HG03571 (cell line): Measurements from ENCODE around the gene RNF169.

Experiments
- ATAC-seq: cut with Tn5 transposase; IDR thresholded peaks from one replicate; pipeline ENCODE4 v1.9.1; 2021; ENCODE audit not compliant: unreplicated experiment

RNF169 gene, protein sequence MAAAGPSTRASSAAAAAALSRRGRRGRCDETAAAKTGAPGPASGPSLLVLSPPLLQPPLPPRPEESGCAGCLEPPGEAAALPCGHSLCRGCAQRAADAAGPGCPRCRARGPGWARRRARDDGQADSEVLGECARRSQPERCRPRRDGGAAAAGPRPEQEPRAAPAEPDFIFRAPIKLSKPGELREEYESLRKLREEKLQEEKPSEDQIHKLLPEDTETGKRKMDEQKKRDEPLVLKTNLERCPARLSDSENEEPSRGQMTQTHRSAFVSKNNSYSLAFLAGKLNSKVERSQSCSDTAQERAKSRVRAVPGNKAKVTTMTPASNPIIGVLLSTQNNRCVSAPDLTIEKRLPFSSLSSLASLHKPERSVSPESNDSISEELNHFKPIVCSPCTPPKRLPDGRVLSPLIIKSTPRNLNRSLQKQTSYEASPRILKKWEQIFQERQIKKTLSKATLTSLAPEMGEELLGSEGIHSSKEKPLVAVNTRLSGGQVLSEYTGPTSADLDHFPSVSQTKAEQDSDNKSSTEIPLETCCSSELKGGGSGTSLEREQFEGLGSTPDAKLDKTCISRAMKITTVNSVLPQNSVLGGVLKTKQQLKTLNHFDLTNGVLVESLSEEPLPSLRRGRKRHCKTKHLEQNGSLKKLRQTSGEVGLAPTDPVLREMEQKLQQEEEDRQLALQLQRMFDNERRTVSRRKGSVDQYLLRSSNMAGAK

DNA sequence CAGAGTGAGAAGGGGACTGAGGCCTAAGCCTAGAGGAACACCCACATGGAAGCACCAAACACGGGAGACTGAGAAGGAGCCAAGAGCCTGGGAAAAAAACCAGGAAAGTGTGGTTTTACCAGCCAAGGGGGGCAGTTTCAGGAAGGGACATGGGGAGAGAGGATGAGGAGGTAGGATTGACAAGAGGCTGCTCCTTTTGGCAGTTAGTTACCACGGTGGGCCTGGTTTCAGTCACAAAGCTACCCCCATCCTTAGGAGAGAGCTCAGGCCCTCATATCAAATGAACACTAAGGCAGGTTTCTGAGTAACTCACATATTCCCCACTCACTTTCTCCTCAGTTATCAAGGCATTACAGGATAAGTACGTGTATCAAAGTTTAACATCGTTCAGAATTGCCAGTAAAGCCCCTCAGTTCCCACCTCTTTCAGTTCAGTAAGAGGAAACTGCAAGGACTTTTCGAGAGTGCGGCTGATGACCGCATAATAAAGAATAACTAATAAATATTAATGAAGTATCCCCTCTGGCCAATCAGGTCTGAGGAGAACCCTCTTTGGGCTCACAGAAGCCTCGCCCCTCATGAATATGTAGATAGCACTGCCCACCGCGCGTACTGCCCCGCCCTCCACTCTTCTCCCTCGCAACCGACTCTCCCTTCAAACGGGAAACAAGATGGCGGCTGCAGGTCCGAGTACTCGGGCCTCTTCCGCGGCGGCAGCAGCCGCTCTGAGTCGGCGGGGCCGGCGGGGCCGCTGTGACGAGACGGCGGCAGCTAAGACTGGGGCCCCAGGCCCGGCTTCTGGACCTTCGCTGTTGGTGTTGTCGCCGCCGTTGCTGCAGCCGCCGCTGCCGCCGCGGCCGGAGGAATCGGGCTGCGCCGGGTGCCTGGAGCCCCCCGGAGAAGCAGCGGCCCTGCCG lies at the start of gene RNF169:
Gene RNF169, plus strand, starts transcription at position 639 of the 916 bp plus-strand sequence. Its CDS starts 32 bp downstream, at position 671.
- peak; percentile 93 for ATAC-seq

DNA sequence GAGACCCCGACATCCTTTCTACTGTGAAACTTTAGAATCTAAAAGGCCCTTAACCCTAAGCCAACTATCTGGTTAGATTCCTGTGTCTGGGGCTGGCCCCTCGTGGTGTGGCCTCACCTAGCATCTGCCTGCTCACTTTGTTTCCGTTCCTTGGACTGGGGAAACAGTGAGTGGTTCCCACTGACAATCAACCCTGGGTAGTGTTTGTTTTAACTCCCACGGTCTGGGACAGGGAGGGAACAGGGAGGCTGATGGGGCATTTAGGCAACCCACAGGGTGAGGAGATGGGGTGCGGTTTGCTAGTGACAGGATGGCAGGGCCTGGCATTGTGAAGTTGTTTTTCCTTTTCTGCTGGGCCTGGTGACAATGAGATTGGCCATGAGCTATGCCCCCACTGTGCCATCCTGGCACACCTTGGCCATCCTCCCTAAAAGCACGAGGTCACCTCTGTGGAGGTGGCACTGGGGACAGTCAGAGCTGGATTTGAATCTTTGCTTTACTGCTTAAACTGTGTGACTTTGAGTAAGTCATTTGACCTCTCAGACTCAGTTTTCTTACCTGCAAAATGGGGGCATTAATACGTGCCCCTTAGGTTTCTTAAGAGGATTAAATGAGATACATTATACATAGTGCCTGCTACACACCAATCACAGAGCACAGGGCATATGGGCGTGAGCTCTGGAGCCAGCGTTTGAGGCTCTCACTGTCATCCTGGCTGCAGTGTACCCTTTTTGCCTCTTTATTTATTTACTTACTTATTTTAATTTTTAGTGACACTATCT lies 48.8 kb upstream of the RNF169 start:
- ATAC-seq = no peak

DNA sequence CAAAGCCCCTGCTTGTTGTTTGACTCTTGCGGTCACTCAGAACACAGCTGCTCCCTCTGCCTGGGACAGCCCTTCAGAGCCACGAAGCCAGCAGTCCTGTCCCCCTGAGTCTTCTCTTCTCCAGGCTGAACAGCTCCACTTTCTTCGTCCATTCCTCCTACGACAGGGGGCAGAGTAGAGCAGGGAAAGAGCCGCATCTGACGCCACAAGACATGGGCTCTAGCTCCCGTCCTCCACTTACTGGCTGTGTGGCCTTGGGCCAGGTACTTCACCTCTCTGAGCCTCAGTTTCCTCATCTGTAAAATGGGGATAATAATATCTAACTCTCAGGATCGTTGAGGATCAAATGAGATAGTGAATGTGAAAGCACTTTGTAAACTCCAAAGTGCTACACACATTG lies 47.3 kb upstream of the RNF169 start:
- no peak for ATAC-seq

DNA sequence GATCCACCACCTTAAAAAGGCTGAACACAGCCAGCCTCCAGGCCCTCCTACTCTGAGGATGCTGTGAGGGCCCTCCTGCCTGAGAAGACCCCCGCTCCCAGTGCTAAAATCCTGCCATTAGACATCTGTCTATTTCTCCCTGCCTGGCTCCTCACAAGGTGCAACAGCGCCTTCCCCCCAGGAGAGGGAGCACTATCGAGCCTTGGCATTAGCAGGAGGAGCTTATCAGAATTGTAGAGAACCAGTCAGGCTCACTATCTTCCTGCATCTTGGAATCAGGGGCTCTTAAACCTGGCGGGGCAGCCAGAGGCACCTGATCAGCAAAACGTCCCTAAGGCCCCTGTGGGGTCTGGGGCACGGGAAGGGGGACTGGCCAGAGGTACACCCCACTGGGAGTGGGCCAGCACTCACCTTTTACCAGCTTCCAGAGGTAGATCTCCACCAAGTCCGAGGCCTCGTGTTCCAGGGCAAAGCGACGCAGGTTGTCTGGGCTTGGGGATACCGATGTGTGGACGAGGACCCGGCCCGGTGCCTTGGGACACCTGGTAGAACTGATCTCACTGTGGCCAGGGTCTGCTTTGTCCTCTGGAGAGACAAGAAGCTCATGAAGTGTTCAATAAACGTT lies 46.2 kb upstream of the RNF169 start:
- no peak for ATAC-seq

DNA sequence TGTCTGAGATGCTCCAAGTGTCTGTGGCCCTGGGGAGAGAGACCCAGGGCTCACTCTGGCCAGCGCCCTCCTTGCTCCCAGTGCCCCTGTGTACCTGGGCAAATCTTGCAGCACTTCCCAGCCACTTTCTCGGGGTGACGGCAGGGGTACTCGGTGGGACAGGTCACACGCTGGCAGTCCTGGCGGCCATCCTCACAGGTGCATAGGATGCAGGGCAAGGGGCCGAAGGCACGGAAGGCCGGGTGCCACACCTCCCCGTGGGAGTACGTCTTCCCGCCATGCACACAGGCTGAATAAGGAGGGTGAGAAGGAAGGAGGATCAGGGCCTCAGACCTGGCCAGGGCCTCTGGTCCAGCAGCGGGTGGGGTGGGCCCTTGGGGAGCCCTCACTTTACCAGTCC lies 45.4 kb upstream of the RNF169 start:
- no peak for ATAC-seq

DNA sequence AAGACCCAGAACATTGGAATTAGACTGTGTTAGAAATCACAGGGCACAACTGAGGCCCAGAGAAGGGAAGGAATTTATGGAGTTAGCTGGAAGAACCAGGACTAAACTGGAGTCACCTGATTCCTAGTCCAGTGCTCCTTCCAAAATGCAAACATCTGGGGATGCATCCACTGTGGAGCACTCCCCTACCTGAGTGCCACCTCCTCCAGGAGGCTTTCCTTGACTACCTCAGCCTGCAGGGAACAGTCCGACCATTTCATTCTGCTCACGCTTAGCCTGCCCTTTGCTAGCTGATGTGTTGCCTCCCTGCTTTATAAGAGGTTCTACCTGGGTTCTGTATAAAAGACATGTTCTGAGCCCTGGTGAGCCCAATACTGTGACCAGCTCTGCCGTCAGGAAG lies 41.5 kb upstream of the RNF169 start:
- no peak for ATAC-seq

DNA sequence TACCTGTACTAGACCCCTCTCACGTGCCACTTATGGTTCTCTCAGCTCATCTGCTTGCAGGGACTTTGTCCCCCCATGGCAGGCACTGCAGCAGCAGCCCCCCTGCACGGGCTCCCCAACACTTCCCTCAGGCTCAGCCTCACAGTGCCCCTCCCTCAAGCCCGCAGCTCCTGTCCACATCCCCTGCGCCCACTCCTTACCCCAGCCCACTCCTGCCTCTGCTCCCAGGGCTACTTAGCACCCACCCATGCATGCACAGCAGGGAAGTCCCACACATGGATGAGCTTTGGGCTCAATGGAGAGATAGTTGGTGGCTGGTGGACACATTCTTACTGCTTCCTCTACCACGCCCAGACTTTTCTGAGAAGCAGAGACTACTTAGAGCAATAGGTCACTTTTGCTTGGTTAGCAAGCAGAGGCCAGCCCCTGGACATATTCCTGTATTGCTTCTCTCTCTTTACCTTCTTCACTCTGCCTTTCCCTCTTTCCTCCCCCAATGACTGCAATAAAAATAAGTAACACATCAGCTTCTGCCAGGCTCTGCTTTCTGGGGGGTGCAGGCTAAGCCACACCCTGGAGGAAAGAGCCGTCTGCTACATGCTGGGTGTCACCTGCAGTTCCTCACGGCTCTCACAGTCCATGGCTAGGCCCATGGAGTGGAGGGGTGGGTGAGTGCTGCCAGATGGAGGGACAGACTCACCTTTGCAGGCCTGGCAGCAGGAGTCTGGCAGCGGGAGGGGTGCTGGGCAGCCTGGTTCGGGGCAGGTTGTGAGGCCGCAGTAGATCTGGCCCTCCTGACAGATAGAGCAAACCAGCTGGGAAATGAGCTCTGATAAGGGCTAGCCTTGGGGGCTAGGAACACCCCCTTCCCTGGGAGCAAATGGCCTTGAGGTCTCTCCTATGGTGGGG lies 40.8 kb upstream of the RNF169 start:
- no peak for ATAC-seq

DNA sequence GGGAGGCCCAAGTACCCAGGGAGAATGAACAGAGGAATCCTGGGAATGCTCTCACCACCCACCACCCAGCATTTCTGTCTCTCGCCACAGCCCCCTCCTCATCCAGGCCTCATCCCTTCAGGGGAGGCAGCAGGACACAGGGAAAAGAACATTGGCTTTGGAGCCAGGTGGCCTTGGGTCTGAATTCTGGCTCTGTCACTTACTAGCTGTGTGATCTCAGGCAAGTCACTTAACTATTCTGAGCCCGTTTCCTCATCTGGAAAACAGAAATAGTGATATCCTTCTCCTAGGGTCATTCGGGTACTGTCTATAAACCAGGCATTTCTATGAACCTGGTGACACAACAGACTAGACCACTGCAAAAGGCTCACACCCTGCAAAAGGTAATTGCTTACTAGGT lies 39.5 kb upstream of the RNF169 start:
- no peak for ATAC-seq

DNA sequence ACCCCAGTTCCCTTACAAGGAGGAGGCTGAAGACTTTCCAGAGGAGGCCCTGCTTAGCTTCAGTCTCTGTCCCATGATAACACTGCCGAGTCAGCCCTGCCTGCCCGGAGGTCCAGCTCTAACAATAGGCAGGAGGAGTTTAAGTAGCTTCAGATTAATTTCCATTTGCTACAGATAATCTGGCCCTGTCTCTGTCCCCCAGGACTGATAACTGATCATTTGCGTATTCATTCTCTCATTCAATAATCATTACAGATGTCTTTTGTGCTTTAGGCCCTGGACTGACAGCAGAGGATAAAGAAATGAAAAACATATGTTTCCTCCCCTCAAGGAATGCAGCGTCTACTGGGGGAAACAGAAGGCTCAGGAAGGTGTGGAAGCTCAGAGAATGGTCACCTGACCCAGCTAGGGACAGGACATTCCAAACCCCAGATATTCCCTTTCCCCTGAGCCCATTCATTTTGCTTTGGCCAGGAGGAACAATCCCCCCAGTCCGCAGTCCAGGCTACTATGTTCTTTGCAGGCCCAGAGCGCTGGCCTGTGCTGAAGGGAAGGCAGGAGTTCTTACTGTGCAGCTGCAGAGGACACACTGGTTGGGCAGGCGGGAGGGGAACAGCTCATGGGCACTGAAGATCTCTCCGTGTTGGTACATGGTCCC lies 38.2 kb upstream of the RNF169 start:
- ATAC-seq = no peak

DNA sequence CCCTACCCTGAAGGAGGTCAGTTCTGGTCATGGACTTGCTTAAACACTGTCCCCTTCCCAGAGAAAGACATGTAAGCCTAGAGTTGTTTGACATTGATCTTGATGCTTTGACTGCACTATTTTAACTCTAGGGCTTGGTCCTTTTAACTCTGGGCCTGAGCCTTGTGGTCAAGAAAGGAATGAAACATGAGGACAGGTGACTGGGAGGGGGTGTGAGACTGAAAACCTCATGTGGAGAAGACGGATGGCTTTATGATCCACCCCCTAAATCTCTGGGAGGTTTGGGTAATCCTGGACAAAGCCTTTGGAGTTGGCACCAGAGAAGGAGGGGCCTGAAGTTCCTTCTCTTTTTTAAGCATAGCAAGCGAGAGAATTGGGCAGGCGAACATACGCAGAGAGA lies 35.0 kb upstream of the RNF169 start:
- ATAC-seq = no peak

DNA sequence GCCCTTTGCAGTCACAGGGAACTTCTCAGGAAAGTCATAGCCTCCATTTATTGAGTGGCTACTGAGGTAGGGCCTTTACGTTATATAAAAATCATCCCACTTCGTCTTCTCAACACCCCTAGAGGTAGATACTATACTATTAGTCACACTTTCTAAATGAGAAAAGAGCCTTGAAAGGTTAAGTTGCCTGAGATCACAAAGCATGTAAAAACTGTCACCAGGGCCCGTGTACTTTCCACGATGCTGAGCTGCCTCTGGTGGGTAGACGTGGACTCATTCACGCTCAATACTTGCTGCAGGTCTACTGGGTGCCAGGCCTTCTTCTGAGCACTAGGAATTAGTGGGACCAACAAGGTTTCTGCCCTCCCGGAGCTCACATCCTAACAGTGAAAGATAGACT lies 33.7 kb upstream of the RNF169 start:
- no peak for ATAC-seq

DNA sequence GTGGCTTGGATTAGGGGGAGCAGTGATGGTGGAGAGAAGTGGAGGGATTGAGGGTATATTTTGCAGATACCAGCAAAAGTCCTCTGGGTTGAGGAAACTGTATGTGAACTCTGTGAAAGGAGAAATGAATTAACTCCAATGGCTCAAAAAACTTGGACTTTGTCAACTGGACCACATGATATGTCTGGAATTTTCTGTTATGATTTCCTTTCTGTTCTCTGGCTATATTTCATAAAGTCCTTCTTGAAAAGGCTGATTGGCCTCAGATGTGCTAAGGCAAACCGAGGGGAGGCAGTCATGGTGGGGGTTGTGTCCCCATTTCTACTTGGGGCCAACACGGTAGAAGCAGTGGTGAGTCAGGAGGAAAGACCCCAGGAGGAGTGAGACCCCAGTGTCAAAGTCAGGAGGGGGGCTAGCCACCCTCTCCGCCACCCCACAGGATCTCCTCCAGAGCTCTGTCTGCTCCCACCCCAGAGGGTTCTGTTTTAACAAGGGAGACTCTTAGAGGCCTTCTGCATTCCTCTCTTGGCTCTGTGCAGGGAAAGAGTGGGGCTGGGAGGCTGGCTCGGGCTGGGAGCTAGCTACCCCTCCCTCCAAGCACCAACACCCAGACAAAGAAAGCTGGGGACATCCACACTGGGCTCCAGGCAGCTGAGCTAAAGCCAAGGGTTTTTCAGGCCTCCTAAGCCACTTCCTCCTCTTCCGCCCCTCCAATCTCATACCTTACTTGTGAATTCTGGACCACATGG lies 31.3 kb upstream of the RNF169 start:
- no peak for ATAC-seq

DNA sequence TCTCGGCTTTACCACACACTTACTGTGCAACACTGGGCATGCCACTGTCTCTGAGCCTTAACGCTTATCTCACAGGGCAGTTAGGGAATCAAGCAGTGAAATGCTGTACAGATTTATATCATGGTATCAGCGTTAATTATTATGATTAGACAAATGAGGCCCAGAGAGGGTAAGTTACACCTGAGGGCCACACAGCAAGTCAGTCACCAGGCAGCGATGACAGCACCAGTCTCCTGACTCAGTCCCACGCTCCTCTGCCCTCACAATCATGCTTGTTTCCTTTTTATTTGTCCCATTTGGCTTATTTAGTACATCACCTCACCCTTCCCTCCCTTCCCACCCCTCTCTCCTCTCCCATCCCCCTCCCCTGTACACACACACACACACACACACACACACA lies 29.6 kb upstream of the RNF169 start:
- ATAC-seq = no peak

DNA sequence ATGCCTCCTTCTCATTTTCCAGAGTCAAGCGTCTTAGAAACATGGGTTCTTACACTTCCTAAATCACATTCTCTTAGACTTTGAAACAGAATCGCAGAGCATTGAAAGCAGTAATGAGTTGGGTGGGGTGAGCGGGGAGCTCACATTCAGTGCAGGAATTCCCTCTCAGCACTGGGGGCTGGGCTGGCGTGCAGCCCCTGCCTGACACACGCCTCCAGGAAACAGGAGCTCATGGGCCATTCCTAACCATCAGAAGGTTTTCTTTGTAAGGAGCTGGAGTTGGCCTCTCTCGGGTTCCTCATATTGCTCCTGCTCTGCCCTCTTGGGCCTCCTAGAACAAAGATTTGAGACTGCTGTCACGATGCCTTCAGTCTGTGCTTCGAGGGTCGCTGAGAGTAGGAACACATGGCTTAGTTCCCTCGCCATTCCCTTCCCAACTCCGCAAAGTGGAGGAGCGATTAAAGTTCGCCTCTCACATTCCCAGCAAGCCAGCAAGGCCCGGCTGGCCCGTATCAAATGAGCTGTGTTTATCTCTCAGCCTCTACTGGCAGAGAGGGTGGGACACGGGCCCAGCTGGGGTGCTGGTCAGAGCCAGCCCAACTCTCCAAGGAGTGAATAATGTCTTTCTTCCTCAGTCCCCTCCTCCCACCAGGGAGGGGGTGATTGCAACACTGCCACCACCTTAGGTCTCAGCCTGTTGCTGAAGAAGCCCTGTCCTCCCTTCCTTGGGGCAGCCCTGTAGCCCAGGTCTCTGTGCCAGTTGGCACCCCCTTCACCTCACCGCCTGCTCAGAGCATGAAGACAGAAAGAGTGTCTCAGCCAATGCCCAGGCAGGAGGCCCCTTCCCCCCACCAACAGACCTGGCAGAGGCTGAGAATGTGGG lies 27.8 kb upstream of the RNF169 start:
- ATAC-seq = no peak

DNA sequence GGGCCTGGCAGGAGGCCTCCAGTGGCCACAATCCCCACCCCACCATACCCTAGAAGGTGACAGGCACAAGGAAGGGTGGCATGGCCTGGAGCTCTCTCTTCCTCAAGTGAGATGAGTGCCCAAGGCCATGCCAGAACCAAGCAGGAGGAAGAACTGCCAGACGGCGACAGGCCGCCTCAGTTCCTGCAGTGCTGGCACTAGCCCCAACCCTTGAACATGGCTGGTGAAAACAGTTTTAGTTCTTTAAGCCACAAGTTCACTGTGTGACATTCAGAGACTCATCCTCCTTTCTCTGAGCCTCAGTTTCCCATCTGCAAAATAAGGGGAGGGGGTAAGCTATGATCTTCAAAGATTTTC lies 27.2 kb upstream of the RNF169 start:
- ATAC-seq = no peak

DNA sequence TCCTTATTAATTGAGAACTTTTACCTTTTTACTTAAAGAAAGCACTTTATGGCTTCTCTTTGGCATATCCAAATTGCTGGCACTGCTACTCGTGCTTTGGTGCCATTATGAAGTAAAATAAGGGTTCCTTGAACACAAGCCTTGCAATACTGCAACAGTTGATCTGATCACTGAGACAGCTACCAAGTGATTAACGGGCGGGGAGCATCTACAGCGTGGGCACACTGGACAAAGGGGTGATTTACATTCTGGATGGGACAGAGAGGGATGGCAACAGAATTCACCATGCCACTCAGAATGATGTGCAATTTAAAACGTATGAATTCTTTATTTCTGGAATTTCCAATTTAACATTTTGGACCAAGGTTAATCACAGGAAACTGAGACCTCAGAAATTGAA lies 25.1 kb upstream of the RNF169 start:
- no peak for ATAC-seq

DNA sequence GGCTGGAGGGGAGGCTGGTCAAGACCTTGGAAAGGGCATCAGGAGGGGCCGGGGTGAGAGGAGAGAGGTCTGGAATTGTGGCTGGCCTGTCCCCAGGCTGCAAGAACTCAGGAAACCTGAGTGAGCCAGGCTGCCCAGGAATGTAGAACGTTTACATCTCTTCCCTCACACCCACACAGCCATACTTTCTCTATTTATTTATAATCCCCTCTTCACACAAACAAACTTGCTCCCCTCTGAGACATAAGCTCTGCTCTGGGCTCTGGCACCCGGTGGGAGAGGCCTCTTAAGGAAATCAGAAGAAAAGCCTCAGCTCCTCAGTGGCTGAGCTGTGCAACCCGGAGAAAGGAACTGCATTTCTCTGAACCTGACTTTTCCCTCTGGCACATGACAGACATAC lies 22.9 kb upstream of the RNF169 start:
- no peak for ATAC-seq
